ENCODE measurements around the gene KIF6.
"Not testable (repeated sequence)": the region's sequence is repeated elsewhere in the genome, so short reads cannot be mapped to it uniquely, and the experiment has no call there.

The KIF6 gene

GRCh38 chr6:39707962-39708683, 17.1 kb downstream of the KIF6 start:
- no peak for ATAC-seq

GRCh38 chr6:39706819-39707335, 18.3 kb downstream of the KIF6 start:
- ATAC-seq, result no peak

- no peak for ATAC-seq
Observed at GRCh38 chr6:39702265-39702664, 22.9 kb downstream of the KIF6 start.

GRCh38 chr6:39700362-39700761, 24.8 kb downstream of the KIF6 start:
- no peak for ATAC-seq

- no peak for ATAC-seq
Observed at GRCh38 chr6:39698789-39699188, 26.4 kb downstream of the KIF6 start.

GRCh38 chr6:39696986-39697788, 28.0 kb downstream of the KIF6 start:
- ATAC-seq, result peak in 1 of 2 donors; percentile 10

- ATAC-seq, result no peak
Observed at GRCh38 chr6:39695447-39695846, 29.8 kb downstream of the KIF6 start.

- no peak for ATAC-seq
Observed at GRCh38 chr6:39693206-39693605, 32.0 kb downstream of the KIF6 start.

GRCh38 chr6:39688494-39688893, 36.7 kb downstream of the KIF6 start:
- ATAC-seq, result no peak

- ATAC-seq, result no peak
Observed at GRCh38 chr6:39686976-39687375, 38.2 kb downstream of the KIF6 start.

GRCh38 chr6:39685938-39686337, 39.3 kb downstream of the KIF6 start:
- ATAC-seq, result no peak

- no peak for ATAC-seq
Observed at GRCh38 chr6:39685489-39685826, 39.8 kb downstream of the KIF6 start.

GRCh38 chr6:39684790-39685488, 40.3 kb downstream of the KIF6 start:
- ATAC-seq, result no peak

GRCh38 chr6:39681674-39682121, 43.5 kb downstream of the KIF6 start:
- ATAC-seq, result no peak

- no peak for ATAC-seq
Observed at GRCh38 chr6:39678914-39679313, 46.3 kb downstream of the KIF6 start.

GRCh38 chr6:39677318-39677717, 47.9 kb downstream of the KIF6 start:
- ATAC-seq, result not testable (repeated sequence)

- ATAC-seq, result no peak
Observed at GRCh38 chr6:39670519-39670918, 54.7 kb downstream of the KIF6 start.

GRCh38 chr6:39669973-39670342, 55.2 kb downstream of the KIF6 start:
- no peak for ATAC-seq

- no peak for ATAC-seq
Observed at GRCh38 chr6:39669207-39669972, 55.8 kb downstream of the KIF6 start.

- no peak for ATAC-seq
Observed at GRCh38 chr6:39666706-39667489, 58.3 kb downstream of the KIF6 start.

GRCh38 chr6:39665861-39666260, 59.3 kb downstream of the KIF6 start:
- no peak for ATAC-seq

GRCh38 chr6:39664173-39664572, 61.0 kb downstream of the KIF6 start:
- no peak for ATAC-seq
